Skeletal muscle tissue (tissue), 4 donors: ENCODE results near the gene ROBO3. TPM values are rescaled to one million over a fixed set of nuclear protein-coding genes. Genes with fewer than 3 reads are reported as not detected.

Experiments
- H3K27ac ChIP-seq: one replicate; pipeline ENCODE4 v1.7.0; 2013; ENCODE audit warnings: mild to moderate bottlenecking, low read depth, low read length, inconsistent platforms
- H3K27me3 ChIP-seq, 3 donors: one replicate each; pipeline ENCODE4 v1.7.0; 2013; ENCODE audit warnings: low read length in 3 of 3; ENCODE audit not compliant: control insufficient read depth in 3 of 3, insufficient read depth in 3 of 3
- H3K36me3 ChIP-seq, 3 donors: one replicate each; pipeline ENCODE4 v1.7.0; 2013; ENCODE audit warnings: low read length in 3 of 3; ENCODE audit not compliant: control insufficient read depth in 3 of 3, insufficient read depth in 3 of 3
- H3K4me1 ChIP-seq, 3 donors: one replicate each; pipeline ENCODE4 v1.7.0; 2013; ENCODE audit warnings: low read length in 3 of 3, mild to moderate bottlenecking in 3 of 3; ENCODE audit not compliant: control insufficient read depth in 3 of 3, insufficient read depth in 3 of 3
- H3K4me3 ChIP-seq, 3 donors: one replicate each; pipeline ENCODE4 v1.7.0; 2013; ENCODE audit warnings: low read length in 3 of 3
- H3K9ac ChIP-seq, 3 donors: one replicate each; pipeline ENCODE4 v1.7.0; 2013; ENCODE audit warnings: low read length in 3 of 3, mild to moderate bottlenecking in 3 of 3, moderate library complexity in 2 of 3, low read depth in 1 of 3
- H3K9me3 ChIP-seq, 3 donors: one replicate each; pipeline ENCODE4 v1.7.0; 2013; ENCODE audit warnings: low read length in 3 of 3; ENCODE audit not compliant: control insufficient read depth in 3 of 3
- total RNA-seq: library from RNA; depleted of rRNA; stranded (reverse); fragments of >200 nt; gene quantifications from one replicate; pipeline ENCODE4 v1.2.3, GENCODE V29; 2014
- donor health status: Osteomylitis.

Gene ROBO3
- total RNA-seq, 1 donor from 2014 or later: 12.0 TPM

- no peak overlapping the region for H3K4me3 ChIP-seq
- no peak overlapping the region for H3K9ac ChIP-seq
- H3K27ac ChIP-seq: no peak overlapping the region
- H3K36me3 ChIP-seq: peaks cover 0 to 3% (median 0%) of the 10 kb centered on the region in 3 donors
- H3K9me3 ChIP-seq: no peaks in the 10 kb centered on the region
- H3K27me3 ChIP-seq: peaks cover 0 to 5% (median 0%) of the 10 kb centered on the region in 3 donors
- H3K4me1 ChIP-seq: peaks cover 48 to 51% (median 49%) of the 10 kb centered on the region in 3 donors
Observed at GRCh38 chr11:124889191-124890091, 24.2 kb downstream of the ROBO3 start.

- no peak overlapping the region for H3K27ac ChIP-seq
- no peak overlapping the region for H3K4me3 ChIP-seq
- H3K27me3 ChIP-seq: peaks cover 0 to 5% (median 0%) of the 10 kb centered on the region in 3 donors
- H3K4me1 ChIP-seq: peaks cover 52 to 56% (median 53%) of the 10 kb centered on the region in 3 donors
- peaks cover 0 to 5% (median 0%) of the 10 kb centered on the region in 3 donors for H3K36me3 ChIP-seq
- H3K9ac ChIP-seq: no peak overlapping the region
- H3K9me3 ChIP-seq: no peaks in the 10 kb centered on the region
Observed at GRCh38 chr11:124890151-124890550, 24.9 kb downstream of the ROBO3 start.

- no peak overlapping the region for H3K4me3 ChIP-seq
- H3K9me3 ChIP-seq: no peaks in the 10 kb centered on the region
- H3K27me3 ChIP-seq: peaks cover 0 to 5% (median 0%) of the 10 kb centered on the region in 3 donors
- H3K4me1 ChIP-seq: peaks cover 52 to 56% (median 53%) of the 10 kb centered on the region in 3 donors
- peak overlapping the region in 1 of 3 donors; percentile 33 for H3K9ac ChIP-seq
- H3K27ac ChIP-seq: no peak overlapping the region
- H3K36me3 ChIP-seq: peaks cover 0 to 5% (median 0%) of the 10 kb centered on the region in 3 donors
Observed at GRCh38 chr11:124890683-124891372, 25.6 kb downstream of the ROBO3 start.

GRCh38 chr11:124891373-124891861, 26.2 kb downstream of the ROBO3 start:
- Histone ChIP-seq H3K9ac (peak overlapping the region in 1 of 3 donors; percentile 50), H3K4me3 (no peak overlapping the region), H3K36me3 (peaks cover 0 to 5% (median 0%) of the 10 kb centered on the region in 3 donors), H3K9me3 (no peaks in the 10 kb centered on the region), H3K4me1 (peaks cover 53 to 56% (median 54%) of the 10 kb centered on the region in 3 donors), H3K27me3 (peaks cover 0 to 3% (median 0%) of the 10 kb centered on the region in 3 donors), H3K27ac (peak overlapping the region; percentile 7)

- no peak overlapping the region for H3K9ac ChIP-seq
- H3K36me3 ChIP-seq: peaks cover 0 to 5% (median 0%) of the 10 kb centered on the region in 3 donors
Observed at GRCh38 chr11:124892146-124892545, 26.9 kb downstream of the ROBO3 start.

GRCh38 chr11:124892750-124893454, 27.7 kb downstream of the ROBO3 start:
- Histone ChIP-seq H3K9ac (no peak overlapping the region), H3K27ac (peak overlapping the region; percentile 5), H3K4me3 (no peak overlapping the region), H3K9me3 (no peaks in the 10 kb centered on the region), H3K27me3 (no peaks in the 10 kb centered on the region), H3K36me3 (peaks cover 0 to 5% (median 0%) of the 10 kb centered on the region in 3 donors), H3K4me1 (peaks cover 61 to 64% (median 63%) of the 10 kb centered on the region in 3 donors)

More at GRCh38 chr11:124892146-124892545, 26.9 kb downstream of the ROBO3 start:
- H3K27me3 ChIP-seq: no peaks in the 10 kb centered on the region
- no peaks in the 10 kb centered on the region for H3K9me3 ChIP-seq
- peak overlapping the region; percentile 7 for H3K27ac ChIP-seq
- H3K4me3 ChIP-seq: no peak overlapping the region
- peaks cover 57 to 59% (median 59%) of the 10 kb centered on the region in 3 donors for H3K4me1 ChIP-seq

GRCh38 chr11:124893781-124894401, 28.7 kb downstream of the ROBO3 start:
- Histone ChIP-seq H3K4me1 (peaks cover 61 to 67% (median 67%) of the 10 kb centered on the region in 3 donors), H3K27me3 (no peaks in the 10 kb centered on the region), H3K36me3 (peaks cover 0 to 5% (median 0%) of the 10 kb centered on the region in 3 donors), H3K9ac (peak overlapping the region in 1 of 3 donors; percentile 25), H3K9me3 (no peaks in the 10 kb centered on the region), H3K4me3 (no peak overlapping the region), H3K27ac (no peak overlapping the region)

- Histone ChIP-seq H3K9me3 (no peaks in the 10 kb centered on the region), H3K4me1 (peaks cover 63 to 66% (median 66%) of the 10 kb centered on the region in 3 donors), H3K4me3 (no peak overlapping the region), H3K27me3 (no peaks in the 10 kb centered on the region), H3K9ac (peak overlapping the region in 1 of 3 donors; percentile 69), H3K27ac (no peak overlapping the region), H3K36me3 (peaks cover 0 to 5% (median 0%) of the 10 kb centered on the region in 3 donors)
Observed at GRCh38 chr11:124894606-124895430, 29.6 kb downstream of the ROBO3 start.
